ENCODE measurements around the gene C11orf97. TPM values are rescaled to one million over a fixed set of nuclear protein-coding genes. Genes with fewer than 3 reads are reported as not detected.

C11orf97 gene
- total and polyA plus RNA-seq, 9 of the 15 experiments (the other 6 are each of a cell fraction or from before 2014, with no cell fraction given), result not detected

DNA sequence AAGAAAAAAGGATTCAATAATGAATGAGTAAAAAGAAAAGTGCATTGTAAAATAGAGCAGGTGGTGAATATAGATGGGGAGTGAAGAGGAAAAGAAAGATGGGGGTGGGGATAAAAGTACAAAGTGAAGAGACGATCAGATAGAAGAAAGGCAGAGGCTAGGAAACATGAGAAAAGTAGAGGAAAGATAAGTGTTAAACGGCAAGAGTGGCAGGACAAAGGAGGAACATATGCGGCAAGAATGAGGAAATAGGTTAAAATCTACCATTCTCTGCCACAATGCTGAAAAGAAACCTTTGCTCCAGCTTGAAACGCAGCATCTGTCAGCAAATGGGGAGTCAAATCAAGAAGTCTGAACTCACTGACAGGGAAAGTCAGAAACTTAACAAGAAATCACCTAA lies 38.3 kb downstream of the C11orf97 start:
- in situ Hi-C loops (cut with MboI), result no loop called here
- peaks cover 18% of the 10 kb centered on the region for H3K79me2 ChIP-seq (ENCODE audit: control insufficient read depth, insufficient read depth, low read length)
- no TSS peak for BruUV-seq (replicated peaks)
- H3K27ac ChIP-seq (ENCODE audit: extremely low read depth, low read depth, low read length), result no peak overlapping the region
- no peaks in the 10 kb centered on the region; the same call in 1 of the 2 replicates for H4K20me1 ChIP-seq (replicated peaks; ENCODE audit: control insufficient read depth, insufficient read depth, low read length)
- ATAC-seq, result peak; percentile 36; the same call in 2 of the 3 replicates
- intact Hi-C loops (cut with micrococcal nuclease), result no loop called here
- H3K4me2 ChIP-seq (ENCODE audit: insufficient read depth, low read length), result peak overlapping the region; percentile 30; the same call in 1 of the 2 replicates
- H3K9me3 ChIP-seq (replicated peaks; ENCODE audit: control insufficient read depth, insufficient read depth, low read depth, low read length), result no peaks in the 10 kb centered on the region
- peaks cover 10% of the 10 kb centered on the region; the same call in 2 of the 3 replicates for H3K36me3 ChIP-seq (ENCODE audit: control insufficient read depth, insufficient read depth, low read length)
- no peaks in the 10 kb centered on the region; a peak in 1 of 5 replicates for H3K27me3 ChIP-seq (ENCODE audit: control insufficient read depth in 2 of 2, insufficient read depth in 2 of 2, low read length in 2 of 2)
- WGBS (ENCODE audit: insufficient coverage, low coverage, missing lambda C conversion rate), result 7% methylated on average over 4 of the region's 4 CpGs
- FAIRE-seq, result no peak
- no peak for DNase-seq (ENCODE audit: extremely low read depth in 1 of 4, low spot score in 3 of 4)
- no peak overlapping the region for H3K4me3 ChIP-seq
- POLR2A ChIA-PET, result interaction anchor here (1.0 kb wide), 1 partner anchor 29 kb away, joined by 3 read pairs; no protein-coding TSS in a partner anchor
- CTCF ChIA-PET (ENCODE audit: low intra/inter-chr PET ratio), result no interaction called here
- peaks cover 11 to 25% of the 10 kb centered on the region in 2 experiments; a peak in 4 of 5 replicates for H3K4me1 ChIP-seq (replicated peaks in 1 of 2; ENCODE audit: control insufficient read depth in 2 of 2, insufficient read depth in 2 of 2, low read length in 2 of 2)
- H3K9me1 ChIP-seq (ENCODE audit: control insufficient read depth, insufficient read depth, low read length), result no peaks in the 10 kb centered on the region
- no peak overlapping the region for H3K9ac ChIP-seq (ENCODE audit: insufficient read depth in 1 of 2, low read depth in 2 of 2, low read length in 2 of 2)
- H2AFZ ChIP-seq (ENCODE audit: low read depth, low read length), result peak overlapping the region; percentile 29; the same call in 1 of the 2 replicates
- TF ChIP-seq CHD4 (IDR thresholded peaks at IDR 0.05; ENCODE audit: insufficient read depth, insufficient replicate concordance, low read depth, low read length, poor library complexity, severe bottlenecking) (no peak), ZNF134 (CRISPR knock-in tag; conservative IDR thresholded peaks at IDR 0.05) (no peak), ZNF75A (CRISPR knock-in tag; IDR thresholded peaks at IDR 0.05) (no peak), PML (IDR thresholded peaks at IDR 0.05; ENCODE audit: low read length) (no peak), TCF15 (CRISPR knock-in tag; IDR thresholded peaks at IDR 0.05) (no peak), ELK3 (CRISPR knock-in tag; IDR thresholded peaks at IDR 0.05) (no peak), GTF2A2 (tag; IDR thresholded peaks at IDR 0.05) (no peak), TAL1 (IDR thresholded peaks at IDR 0.05) (peak; percentile 21), ZFP36 (IDR thresholded peaks at IDR 0.05; ENCODE audit: low read depth, low read length, partially characterized antibody) (no peak), ZNF354B (CRISPR knock-in tag; IDR thresholded peaks at IDR 0.05) (no peak), MYBL2 (IDR thresholded peaks at IDR 0.05; ENCODE audit: low read depth) (peak; percentile 23; the same call in 1 of the 2 replicates), MYBL2 (CRISPR knock-in tag; IDR thresholded peaks at IDR 0.05; ENCODE audit: borderline replicate concordance) (no peak), HNRNPH1 (optimal IDR thresholded peaks at IDR 0.05; ENCODE audit: low read depth, low read length) (no peak), SOX6 (IDR thresholded peaks at IDR 0.05) (peak; percentile 64; the same call in 1 of the 2 replicates), RNF2 (IDR thresholded peaks at IDR 0.05) (no peak), SMARCE1 (IDR thresholded peaks at IDR 0.05) (peak; percentile 48; the same call in 1 of the 2 replicates), CEBPB (tag; IDR thresholded peaks at IDR 0.05) (0 out of 2 replicates have a peak, but pooled peaks have one; percentile 9), NCOA4 (IDR thresholded peaks at IDR 0.05; ENCODE audit: partially characterized antibody) (no peak)
- TF ChIP-seq, protein P1, sequence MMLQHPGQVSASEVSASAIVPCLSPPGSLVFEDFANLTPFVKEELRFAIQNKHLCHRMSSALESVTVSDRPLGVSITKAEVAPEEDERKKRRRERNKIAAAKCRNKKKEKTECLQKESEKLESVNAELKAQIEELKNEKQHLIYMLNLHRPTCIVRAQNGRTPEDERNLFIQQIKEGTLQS (IDR thresholded peaks at IDR 0.05), result no peak
- TF ChIP-seq, protein P1 (CRISPR knock-in tag; conservative IDR thresholded peaks at IDR 0.05), result no peak
- TF ChIP-seq, protein P2, sequence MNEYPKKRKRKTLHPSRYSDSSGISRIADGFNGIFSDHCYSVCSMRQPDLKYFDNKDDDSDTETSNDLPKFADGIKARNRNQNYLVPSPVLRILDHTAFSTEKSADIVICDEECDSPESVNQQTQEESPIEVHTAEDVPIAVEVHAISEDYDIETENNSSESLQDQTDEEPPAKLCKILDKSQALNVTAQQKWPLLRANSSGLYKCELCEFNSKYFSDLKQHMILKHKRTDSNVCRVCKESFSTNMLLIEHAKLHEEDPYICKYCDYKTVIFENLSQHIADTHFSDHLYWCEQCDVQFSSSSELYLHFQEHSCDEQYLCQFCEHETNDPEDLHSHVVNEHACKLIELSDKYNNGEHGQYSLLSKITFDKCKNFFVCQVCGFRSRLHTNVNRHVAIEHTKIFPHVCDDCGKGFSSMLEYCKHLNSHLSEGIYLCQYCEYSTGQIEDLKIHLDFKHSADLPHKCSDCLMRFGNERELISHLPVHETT (CRISPR knock-in tag; conservative IDR thresholded peaks at IDR 0.05 in 1 of 2, IDR thresholded peaks at IDR 0.05 in 1 of 2), result no peak
